ENCODE results near the gene STRA6.

DNA sequence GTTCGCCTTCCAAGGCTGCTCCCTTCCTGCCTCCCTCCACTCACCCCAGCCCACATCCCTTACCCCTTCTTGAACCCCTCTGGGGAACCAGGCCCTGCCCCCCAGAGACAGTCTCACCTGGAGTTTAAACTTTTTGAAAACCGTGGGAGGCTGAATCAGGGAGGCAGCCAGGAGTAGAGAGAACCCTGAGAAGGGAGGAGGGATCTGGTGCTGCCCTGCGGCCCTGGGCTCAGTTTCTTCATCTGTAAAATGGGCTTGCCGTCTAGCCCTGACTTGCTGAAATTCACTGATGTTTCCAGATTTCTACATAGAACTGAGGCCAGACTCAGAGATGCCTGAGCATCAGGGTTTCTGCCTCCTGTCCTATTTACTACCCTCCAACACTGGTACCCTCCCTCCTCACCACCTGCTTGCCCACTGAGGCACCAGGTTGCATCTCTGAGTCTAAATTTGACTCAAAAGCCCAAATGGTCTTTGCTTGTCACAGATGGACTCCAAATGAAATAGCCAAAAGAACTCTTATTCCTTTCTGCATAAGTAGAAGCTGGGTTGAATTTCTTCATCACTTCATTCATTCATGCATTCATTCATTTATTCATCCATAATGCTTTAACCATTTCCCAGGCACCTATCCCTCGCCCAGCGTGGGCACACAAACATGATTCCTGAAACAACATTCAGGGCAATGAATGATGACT is 11.9 kb upstream of the STRA6 start:
- no peak for TF ChIP-seq POLR2AphosphoS5 (IDR thresholded peaks at IDR 0.05; ENCODE audit: borderline replicate concordance, low read depth, low read length)
- TF ChIP-seq EZH2 (IDR thresholded peaks at IDR 0.05): no peak
